ENCODE results near the gene CCDC34. TPM values are rescaled to one million over a fixed set of nuclear protein-coding genes. Genes with fewer than 3 reads are reported as not detected.

The CCDC34 gene
- total and polyA plus RNA-seq, 4 donors, result 1.1 to 10.5 (median 1.5) TPM

GRCh38 chr11:27394781-27395228, 31.8 kb upstream of the CCDC34 start:
- no peak overlapping the region for H3K4me3 ChIP-seq (ENCODE audit: low read depth in 1 of 3, low read length in 3 of 3)
- no peak for DNase-seq (ENCODE audit: low spot score)
- WGBS, result 78% methylated on average over 4 of the region's 4 CpGs
- no peaks in the 10 kb centered on the region for H3K9me3 ChIP-seq (ENCODE audit: control insufficient read depth in 4 of 4, low read length in 3 of 4)
- H3K27ac ChIP-seq (ENCODE audit: low read depth in 1 of 2, low read length in 2 of 2), result peak overlapping the region; percentile 89 to 91
- no peaks in the 10 kb centered on the region for H3K36me3 ChIP-seq (ENCODE audit: control insufficient read depth in 4 of 4, insufficient read depth in 3 of 4, low read depth in 1 of 4, low read length in 3 of 4)
- peak overlapping the region in 1 of 2 donors; percentile 73 for H3K9ac ChIP-seq (ENCODE audit: low read depth in 1 of 2, low read length in 2 of 2)
- H3K27me3 ChIP-seq (ENCODE audit: control insufficient read depth in 4 of 4, insufficient read depth in 4 of 4, low read length in 3 of 4), result no peaks in the 10 kb centered on the region
- TF ChIP-seq, protein P1, sequence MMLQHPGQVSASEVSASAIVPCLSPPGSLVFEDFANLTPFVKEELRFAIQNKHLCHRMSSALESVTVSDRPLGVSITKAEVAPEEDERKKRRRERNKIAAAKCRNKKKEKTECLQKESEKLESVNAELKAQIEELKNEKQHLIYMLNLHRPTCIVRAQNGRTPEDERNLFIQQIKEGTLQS (IDR thresholded peaks at IDR 0.05), result no peak
- TF ChIP-seq CTCF (IDR thresholded peaks at IDR 0.05; ENCODE audit: low read depth, low read length, missing input control), result no peak
- no peak for TF ChIP-seq SP1 (IDR thresholded peaks at IDR 0.05)
- TF ChIP-seq, protein P2, sequence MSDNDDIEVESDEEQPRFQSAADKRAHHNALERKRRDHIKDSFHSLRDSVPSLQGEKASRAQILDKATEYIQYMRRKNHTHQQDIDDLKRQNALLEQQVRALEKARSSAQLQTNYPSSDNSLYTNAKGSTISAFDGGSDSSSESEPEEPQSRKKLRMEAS (IDR thresholded peaks at IDR 0.05), result no peak
- no peak for TF ChIP-seq GABPA (IDR thresholded peaks at IDR 0.05 in 1 of 2, conservative IDR thresholded peaks at IDR 0.05 in 1 of 2)
- no peak for TF ChIP-seq NR2F2 (IDR thresholded peaks at IDR 0.05)
- no peak for TF ChIP-seq RXRA (IDR thresholded peaks at IDR 0.05)
- TF ChIP-seq REST (IDR thresholded peaks at IDR 0.05), result no peak
- TF ChIP-seq RAD21 (IDR thresholded peaks at IDR 0.05), result no peak
- TF ChIP-seq EGR1 (IDR thresholded peaks at IDR 0.05; ENCODE audit: low read depth in 2 of 2), result no peak
- TF ChIP-seq FOXA1 (IDR thresholded peaks at IDR 0.05), result no peak
- no peak for TF ChIP-seq FOXA2 (IDR thresholded peaks at IDR 0.05)
- no peak for TF ChIP-seq HNF4G (IDR thresholded peaks at IDR 0.05)
- TF ChIP-seq JUND (IDR thresholded peaks at IDR 0.05), result no peak
- TF ChIP-seq YY1 (IDR thresholded peaks at IDR 0.05), result no peak
- TF ChIP-seq, protein P3, sequence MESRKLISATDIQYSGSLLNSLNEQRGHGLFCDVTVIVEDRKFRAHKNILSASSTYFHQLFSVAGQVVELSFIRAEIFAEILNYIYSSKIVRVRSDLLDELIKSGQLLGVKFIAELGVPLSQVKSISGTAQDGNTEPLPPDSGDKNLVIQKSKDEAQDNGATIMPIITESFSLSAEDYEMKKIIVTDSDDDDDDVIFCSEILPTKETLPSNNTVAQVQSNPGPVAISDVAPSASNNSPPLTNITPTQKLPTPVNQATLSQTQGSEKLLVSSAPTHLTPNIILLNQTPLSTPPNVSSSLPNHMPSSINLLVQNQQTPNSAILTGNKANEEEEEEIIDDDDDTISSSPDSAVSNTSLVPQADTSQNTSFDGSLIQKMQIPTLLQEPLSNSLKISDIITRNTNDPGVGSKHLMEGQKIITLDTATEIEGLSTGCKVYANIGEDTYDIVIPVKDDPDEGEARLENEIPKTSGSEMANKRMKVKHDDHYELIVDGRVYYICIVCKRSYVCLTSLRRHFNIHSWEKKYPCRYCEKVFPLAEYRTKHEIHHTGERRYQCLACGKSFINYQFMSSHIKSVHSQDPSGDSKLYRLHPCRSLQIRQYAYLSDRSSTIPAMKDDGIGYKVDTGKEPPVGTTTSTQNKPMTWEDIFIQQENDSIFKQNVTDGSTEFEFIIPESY (IDR thresholded peaks at IDR 0.05), result no peak
- TF ChIP-seq TAF1 (conservative IDR thresholded peaks at IDR 0.05), result no peak
- TF ChIP-seq HNF4A (conservative IDR thresholded peaks at IDR 0.05), result no peak
- H3K4me1 ChIP-seq (ENCODE audit: control insufficient read depth in 4 of 4, insufficient read depth in 4 of 4, low read length in 3 of 4), result peaks cover 4 to 61% (median 52%) of the 10 kb centered on the region in 4 donors

Measured in liver (tissue), 9 donors.